GM21360 (cell line): ENCODE data around the gene LITAF.

Experiments used
- ATAC-seq: cut with Tn5 transposase; IDR thresholded peaks from one replicate; pipeline ENCODE4 v1.9.1; 2021; ENCODE audit warnings: mild to moderate bottlenecking, moderate library complexity; ENCODE audit not compliant: unreplicated experiment

LITAF gene

DNA sequence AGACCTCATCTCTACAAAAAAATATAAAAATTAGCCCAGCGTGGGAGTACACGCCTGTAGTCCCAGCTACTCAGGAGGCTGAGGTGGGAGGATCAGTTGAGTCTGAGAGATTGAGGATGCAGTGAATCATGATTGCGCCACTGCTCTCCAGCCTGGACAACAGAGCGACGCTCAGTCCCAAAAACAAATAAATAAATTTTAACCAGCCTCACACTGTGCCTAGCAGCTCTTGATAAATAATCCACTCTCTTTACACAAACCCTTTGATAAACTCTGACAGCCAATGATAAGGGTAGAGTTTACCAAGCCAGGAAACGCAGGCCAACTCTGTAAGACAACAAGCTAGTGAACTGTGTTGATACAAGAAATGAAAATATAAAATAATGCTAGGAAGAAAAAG lies 32.7 kb downstream of the LITAF start:
- no peak for ATAC-seq

DNA sequence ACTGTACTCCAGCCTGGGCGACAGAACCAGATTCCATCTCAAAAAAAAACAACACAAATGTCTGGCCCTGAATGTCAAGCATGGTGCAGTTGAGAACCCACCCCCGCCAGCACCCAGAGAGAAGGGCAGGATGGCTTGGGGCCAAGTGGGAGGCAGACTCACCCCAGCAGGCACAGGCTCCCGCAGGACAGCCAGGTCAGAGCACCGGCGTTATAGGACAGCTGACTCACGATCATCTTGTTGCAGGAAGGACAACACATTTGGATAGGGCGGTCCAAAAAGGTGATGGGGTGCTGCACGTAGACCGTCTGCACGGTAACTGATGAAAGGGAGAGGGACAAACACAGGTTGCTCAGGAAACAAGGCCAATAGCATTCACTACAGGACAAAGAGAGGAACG lies 33.3 kb downstream of the LITAF start:
- no peak for ATAC-seq

DNA sequence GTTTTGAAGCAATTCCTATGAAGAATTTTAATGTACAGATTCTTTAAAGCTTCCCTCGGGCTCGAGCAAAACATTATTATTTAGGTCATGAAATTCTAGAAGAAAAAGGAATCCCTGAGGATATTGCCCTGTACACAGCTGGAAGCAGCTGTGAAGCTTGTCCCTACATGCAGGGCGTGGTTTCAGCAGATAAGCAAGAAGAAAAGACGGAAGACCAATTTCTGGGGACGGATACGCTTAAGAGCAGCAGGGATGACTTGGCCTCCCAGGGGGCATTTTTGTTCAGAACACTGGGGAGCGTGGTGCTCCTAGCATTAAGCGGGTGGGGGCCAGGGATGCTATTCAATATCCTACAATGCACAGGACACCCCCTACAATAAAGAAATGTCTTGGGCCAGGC lies 34.3 kb downstream of the LITAF start:
- ATAC-seq = no peak

DNA sequence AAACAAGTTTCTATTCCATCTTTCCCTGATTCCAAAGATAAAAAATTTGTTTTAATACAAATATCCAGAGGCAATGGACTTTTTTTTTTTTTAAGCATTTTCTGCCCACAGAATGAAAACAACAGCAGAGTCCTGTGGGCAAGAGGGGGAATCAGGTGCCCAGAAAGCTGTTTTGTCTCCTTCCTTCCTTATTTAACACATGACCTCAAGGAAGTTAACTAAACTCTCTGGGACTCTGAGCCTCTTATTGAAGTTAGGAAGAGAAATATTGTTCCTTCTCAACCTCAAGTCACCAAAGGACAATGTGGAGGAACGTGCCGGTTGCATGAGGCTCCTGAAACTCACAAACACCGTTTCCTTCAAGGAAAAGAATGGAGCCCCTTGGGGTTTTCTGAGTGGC lies 34.9 kb downstream of the LITAF start:
- no peak for ATAC-seq

DNA sequence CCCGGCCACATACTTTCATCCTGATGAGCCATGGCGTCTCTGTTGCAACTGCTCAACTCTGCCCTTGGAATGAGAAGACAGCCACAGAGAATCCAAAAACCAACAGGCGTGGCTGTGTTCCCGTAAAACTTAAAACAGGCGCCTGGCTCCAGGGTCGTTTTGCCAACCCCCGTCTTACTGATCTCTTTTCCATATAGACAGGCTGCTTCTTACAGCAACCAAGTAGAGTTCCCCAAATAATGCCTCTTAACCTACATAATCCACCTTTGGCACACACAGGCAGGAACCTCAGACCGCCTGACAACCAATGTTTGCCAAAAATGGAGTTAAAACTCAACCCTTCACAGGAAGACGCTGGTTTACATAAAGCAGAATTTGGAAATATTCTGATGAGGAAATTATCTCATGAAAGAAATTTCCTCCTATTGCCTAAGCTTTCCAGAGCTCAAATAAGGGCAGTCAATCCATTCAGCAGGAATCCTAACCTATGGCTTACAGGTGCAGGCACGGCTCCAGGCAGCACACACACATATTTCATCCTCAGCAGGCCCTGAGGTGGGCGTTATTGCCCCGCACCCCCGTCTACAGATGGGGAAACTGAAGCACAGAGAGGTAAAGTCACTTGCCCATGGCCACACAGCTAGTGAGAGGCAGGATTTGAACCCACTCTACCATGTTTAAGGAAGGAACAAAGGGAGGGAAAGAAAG lies 35.8 kb downstream of the LITAF start:
- no peak for ATAC-seq

DNA sequence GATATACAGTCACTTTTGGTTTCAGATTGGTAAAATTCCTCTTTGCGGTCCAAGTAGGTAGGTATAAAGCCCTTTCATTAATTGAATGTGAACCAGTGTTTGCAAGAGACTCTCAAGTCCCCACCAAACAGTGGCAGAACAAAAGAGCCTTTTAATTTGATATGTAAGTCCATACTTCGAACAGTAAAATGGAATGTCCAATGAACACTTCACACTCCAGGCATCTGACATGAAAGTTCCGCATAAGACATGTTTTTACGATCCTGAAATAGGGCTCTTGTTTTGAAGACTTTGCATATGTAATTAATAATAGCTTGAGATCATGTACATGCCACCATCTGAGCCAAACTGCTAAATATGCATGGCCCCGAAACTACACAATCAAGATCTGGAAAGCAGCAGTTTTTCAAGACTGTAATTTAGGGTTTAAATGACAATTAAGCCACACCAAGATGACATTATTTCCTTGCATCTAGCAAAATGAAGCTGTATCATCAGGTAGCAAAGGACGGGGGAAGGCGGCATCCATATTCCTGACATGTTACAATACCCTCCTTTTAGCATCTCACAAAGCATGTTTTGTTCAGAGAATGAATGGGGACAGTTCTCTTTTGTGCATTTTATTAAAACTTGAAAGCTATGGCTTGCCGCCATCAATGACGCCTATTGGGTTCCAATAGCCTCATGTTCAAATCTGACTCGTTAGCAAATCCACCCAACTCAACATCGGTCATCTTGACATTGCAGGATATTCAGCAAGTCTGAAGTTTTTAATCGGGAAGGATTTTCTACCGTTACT lies 39.4 kb downstream of the LITAF start:
- ATAC-seq = no peak

DNA sequence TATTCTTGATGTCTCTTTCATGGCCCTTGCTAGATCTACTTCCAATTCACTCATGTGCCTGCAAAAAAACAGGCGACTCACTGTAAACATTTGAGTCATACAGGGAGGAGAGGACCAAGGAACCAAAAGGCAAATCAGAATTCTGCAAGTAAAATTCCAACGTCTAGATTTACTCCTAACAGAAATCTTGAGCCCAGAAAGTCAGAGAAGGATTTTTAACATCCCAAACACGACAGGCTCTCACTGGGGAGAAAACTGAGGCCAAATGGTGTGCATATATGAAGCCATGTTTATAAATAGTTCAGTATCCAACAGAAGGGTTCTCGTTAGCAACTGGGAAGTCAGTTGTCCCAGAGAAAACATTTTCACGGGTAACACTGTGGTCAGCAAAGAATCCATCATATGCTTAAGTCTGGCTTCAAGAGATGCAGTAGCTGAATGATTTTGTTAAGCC lies 40.1 kb downstream of the LITAF start:
- ATAC-seq = no peak

DNA sequence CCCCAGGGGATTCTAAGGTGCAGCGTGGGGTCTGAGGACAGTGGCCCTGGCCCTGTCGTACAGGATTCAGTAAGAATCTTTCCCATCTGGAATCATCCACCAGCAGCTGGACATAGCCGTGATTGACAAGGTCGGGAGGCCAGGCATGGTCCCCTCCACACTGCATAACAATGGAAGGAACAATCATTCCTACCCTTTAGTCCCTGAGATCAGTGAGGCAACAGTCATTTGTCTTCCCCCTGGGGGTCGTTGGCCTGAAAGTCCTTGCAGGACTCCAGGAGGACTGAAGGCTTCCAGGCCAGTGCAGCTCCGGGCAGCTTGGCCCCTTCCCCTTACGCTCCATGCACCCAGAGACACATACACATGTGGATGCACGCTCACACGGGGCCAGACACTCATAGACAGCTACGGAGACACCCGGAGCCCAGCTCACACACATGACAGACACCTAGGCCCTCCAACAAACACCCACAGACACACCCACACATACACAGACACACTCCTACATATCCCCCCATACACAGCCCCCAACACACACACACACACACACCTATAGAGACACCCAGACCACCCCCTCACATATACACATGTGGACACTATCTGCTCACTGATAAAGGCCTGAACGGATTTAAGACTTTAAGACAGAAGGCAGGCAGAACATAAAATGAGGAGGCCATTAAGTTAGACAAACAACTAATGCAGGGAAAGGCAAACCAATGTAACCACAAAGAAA lies 42.9 kb downstream of the LITAF start:
- ATAC-seq = no peak

DNA sequence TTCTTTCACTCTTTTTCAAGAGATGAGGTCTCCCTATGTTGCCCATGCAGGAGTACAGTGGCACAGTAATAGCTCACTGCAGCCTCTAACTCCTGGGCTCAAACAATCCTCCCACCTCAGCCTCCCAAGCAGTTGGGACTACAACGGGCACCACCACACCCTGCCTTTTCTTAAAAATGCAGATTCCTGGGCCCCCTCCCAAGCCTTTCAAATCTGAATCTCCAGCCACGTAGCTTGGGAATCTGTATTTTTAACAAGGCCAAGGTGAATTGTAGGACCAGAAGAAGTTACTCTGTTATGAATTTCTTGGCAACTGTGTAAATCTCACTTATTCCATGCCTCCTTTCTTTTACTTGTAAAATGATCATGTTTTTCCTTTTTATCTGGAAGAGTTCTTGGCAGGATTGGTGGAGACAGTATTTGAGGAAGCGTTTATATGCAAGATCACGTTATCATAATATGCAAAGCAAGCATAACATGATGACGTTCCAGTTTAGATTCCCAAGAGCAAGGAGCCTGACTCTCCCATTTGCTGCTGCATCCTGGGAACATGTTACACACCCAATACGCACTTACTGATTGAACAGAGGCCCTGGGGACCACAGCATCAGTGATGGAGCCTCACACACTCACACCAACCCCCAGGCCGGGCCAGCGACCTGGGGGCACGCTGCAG lies 44.5 kb downstream of the LITAF start:
- no peak for ATAC-seq

DNA sequence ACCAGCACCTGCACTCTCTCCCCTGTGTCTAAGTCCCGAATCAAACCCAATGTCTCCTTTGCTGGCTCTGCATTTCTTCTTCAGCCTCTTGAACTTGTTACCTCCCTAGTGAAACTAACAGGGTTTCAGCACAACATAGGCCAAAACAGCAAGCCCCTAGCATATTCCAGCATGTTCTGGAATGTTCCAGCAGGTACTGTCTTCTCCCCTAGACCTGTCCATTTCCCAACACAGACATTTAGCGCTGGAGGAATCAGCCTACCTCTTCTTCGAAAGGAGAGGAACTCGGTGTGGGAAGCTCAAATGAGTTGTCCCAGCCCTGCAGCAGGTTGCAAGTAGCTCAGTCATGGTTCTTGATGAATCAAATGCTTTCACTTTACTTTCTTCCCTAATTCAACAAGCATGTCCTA lies 47.1 kb downstream of the LITAF start:
- no peak for ATAC-seq

DNA sequence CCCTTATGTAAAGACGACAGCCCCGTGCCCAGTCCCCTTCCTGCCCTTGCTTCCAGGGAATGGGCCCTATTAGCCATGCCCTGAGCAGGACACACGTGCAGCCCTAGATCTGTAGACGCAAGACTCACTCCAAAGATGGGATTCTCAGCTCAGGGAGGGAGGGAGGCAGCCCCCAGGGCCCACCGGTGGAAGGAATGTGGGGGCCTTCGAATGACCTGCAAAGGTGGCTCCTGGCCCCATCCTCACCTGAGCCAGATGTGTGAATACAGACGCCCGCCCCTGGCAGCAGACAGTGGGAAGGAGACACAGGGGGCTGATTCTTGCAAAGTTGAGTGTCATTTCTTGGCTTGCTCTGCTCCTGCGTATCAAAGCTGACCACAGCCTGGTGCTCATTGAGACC lies 47.8 kb downstream of the LITAF start:
- no peak for ATAC-seq

DNA sequence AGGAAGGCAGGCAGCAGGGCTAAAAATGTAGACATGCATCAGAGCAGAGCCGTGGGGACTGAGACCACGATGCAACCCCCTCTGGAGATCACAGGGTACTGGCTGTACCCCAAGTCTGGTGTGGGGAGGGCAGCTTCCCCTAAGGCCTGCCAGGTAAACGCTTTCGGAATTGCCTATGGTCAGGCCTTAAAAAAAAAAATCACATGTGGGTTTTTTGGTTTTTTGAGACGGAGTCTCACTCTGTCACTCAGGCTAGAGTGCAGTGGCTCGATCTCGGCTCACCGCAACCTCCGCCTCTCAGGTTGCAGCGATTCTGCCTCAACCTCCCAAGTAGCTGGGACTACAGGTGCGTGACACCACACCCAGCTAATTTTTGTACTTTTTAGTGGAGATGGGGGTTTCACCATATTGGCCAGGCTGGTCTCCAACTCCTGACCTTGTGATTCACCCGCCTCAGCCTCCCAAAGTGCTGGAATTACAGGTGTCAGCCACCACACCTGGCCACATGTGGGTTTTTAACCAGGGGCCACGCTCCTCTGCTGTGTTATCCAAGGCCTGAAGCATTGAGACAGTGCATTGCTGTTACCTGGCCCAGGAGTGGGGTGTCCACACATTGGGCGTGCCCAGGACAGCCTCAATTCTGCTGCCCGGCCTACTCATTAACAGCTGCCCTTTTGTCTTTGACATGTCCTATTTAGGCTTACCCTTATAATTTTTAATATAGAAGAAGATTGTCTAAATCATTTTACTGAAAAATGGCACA lies 50.4 kb downstream of the LITAF start:
- no peak for ATAC-seq

DNA sequence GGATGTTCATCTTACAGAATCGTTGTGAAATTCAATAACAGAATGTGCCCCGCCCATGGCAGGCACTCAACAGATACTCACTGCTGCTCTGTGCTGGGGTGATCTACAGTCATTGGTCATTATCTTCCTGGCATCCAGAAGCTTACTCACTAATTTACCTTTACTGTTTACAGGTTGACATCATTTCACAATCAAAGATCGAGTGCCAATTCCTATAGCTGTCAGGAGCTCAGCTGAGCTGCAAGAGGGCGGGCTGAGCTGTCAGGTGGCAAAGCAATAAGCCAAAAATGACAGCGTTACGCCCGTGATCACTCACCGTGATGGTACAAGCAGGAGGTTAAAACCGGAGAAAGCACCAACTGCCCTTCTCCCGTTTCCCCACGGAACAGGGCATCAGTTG lies 51.2 kb downstream of the LITAF start:
- no peak for ATAC-seq

DNA sequence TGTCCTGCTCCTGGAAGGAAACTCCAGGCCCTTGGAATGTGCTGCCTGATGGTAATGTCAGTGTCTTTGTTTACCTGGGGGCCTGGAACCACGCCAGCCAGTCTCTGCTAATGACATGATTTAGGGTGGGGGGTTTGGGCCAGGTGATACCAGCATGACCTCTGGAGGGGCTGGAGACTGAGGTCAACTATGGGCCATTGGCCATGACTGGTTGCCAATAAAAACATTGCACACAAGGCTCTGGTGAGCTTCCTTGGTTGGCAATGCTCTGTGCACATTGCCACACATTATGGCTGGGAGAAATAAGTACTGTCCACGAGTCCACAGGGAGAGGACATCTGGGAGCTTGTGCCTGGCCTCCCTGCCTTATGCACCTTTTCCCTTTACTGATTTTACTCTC lies 52.5 kb downstream of the LITAF start:
- ATAC-seq = no peak

DNA sequence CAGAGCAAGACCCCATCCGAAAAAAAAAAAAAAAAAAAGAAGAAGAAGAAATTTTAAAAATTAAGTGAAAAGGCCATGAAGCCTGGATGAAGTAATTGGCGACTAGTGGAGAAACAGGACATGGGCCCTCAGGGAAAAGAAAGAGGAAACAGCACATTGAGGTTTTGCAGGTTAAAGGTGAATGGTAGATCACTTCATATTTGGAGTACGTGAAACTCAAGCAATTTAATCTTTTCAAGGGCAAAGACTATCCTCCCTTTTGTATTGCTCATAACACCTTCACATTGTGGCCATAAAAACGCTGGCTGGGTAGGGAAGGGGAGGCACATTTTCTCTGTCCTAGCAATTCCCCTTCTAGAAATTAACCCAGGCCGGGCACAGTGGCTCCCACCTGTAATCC lies 53.1 kb downstream of the LITAF start:
- ATAC-seq = no peak

DNA sequence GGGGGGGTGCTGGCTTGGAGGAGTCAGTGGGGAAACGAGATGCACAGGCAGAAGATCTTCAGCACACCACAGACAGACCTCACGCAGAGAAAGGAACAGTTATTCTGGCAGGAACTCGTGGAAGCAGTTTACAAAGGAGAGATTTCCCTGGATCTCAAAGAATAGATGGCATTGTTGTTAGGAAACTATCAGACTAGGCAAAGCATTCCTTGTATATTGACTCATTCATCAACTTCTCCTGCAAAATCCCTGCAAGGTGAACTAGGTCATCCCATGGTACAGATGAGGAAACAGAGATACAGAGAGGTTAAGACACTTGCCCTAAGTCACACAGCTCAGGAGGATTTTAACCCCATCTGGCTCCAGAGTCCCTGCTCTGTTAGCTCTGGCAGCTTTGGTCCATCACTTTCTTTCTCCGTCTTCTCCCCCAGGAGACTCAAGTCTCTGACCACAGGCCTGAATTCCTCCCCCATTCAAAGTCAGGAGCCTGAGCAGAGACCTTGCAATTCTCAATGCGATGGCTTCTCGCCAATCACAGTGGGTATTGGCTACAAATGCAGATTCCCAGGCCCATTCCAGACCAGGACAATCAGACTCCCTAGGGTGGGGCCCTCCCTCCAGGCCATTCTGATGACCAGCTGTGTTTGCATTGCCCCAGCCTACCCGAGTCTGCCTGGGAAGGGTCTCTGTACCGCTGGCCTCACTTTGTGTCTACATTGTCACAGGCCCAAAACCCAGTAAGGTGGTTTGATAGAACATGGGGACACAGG lies 56.4 kb downstream of the LITAF start:
- ATAC-seq = no peak

DNA sequence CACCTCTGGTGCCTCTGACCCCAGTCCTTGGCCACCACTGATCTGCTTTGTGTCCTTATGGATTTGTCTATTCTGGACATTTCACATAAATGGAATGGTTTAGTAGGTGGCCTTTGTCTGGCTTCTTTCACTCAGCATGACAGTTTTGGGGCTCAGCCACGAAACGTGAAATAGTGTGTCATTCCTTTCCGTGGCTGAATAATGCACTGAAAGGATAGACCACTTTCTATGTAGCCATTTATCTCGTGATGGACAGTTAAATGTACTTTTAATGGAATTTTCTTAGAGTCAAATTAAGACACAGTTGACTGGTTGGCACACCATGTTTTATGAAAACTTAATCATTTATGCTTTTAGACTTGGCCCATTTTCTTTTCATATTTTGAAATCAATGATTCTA lies 57.4 kb downstream of the LITAF start:
- ATAC-seq = no peak

DNA sequence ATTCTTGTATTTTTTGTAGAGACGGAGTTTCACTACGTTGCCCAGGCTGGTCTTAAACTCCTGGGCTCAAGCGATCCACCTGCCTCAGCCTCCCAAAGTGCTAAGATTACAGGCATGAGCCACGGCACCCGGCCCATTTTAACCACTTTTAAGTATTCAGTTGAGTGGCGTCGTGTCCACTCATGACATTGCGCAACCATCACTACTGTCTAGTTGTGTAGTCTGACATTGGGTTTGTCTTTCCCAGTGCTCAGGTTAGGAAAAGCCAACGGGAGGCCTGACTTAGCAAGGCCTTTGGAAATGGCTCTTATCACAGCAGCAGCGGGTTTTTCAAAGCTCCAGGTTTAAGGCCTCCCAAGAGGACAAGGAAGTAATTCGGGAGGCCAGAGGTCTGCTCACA lies 58.7 kb downstream of the LITAF start:
- ATAC-seq = no peak

DNA sequence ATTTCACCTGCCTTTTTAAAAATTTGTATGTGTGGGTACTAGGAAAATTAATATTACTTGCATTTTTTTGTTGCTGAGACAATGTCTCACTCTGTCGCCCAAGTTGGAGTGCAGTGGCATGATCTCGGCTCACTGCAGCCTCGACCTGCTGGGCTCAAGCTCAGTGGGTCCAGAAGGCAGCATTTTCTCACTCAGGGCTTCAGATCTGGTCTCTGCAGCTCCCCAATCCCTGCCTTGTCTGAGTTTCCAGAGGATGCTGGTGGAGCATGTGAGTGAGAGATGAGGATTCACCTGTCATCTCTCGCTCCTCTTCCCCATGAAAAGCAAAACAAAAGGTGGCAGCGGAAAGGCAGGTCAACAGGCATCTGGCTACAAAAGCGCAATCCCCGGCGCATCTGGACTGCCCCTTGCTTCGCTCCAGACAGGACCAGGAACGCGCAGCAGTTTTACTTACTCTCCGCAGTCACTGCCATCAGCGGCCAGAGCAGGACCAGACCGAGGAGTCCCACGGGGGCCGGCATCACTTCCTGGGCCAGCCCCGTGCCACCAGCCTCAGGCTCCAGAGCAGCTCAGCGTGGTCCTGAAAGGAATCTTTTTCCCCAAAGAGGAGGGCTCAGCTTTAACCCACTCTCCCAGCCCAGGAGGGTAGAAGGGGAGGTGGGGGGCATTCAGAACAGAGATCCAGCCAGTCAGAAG lies 59.9 kb downstream of the LITAF start:
- ATAC-seq = no peak
